Tibial nerve (tissue), 4 donors: ENCODE measurements around the gene AUH.

Experiments used
- CTCF ChIP-seq, 5 experiments: fragments of 200-600 bp in 3 of 5; fragments of 450-650 bp in 2 of 5; sonication (generic) in 3 of 5; IDR thresholded peaks; one replicate each; pipeline ENCODE4 v1.5.1; 2016 to 2019; ENCODE audit warnings: antibody characterized with exemption in 5 of 5, mild to moderate bottlenecking in 3 of 5, moderate library complexity in 2 of 5
- EP300 ChIP-seq, 2 donors: sonication (generic); formaldehyde crosslinking; IDR thresholded peaks; one replicate each; pipeline ENCODE4 v1.6.1; 2017; ENCODE audit warnings: antibody characterized with exemption in 2 of 2, mild to moderate bottlenecking in 1 of 2
- POLR2A ChIP-seq, 2 donors: fragments of 450-650 bp; IDR thresholded peaks; one replicate each; pipeline ENCODE4 v1.6.1; 2017; ENCODE audit warnings: antibody characterized with exemption in 2 of 2, mild to moderate bottlenecking in 2 of 2, moderate library complexity in 2 of 2

GRCh38 chr9:91180240-91180929, 181.3 kb downstream of the AUH start:
- TF ChIP-seq CTCF (IDR thresholded peaks at IDR 0.05) (no peak), POLR2A (IDR thresholded peaks at IDR 0.05) (no peak), EP300 (IDR thresholded peaks at IDR 0.05) (no peak)
